ENCODE results near the gene TMEM256. TPM values are rescaled to one million over a fixed set of nuclear protein-coding genes. Genes with fewer than 3 reads are reported as not detected.

The TMEM256 gene
- total RNA-seq, 2 donors from 2014 or later = 64.8 to 88.2 TPM

- H3K27ac Mint-ChIP-seq = no peak overlapping the region
- peaks cover 38% of the 10 kb centered on the region for H3K27me3 Mint-ChIP-seq (ENCODE audit: low read depth)
- DNase-seq (peak; percentile 68 to 72), ATAC-seq (replicated peaks in 1 of 2) (no peak)
- H3K9me3 Mint-ChIP-seq = no peaks in the 10 kb centered on the region
- peaks cover 2 to 6% of the 10 kb centered on the region in 2 donors for H3K36me3 Mint-ChIP-seq (ENCODE audit: insufficient read depth in 2 of 2)
- peak overlapping the region; percentile 90 for H3K4me3 Mint-ChIP-seq
- H3K4me1 Mint-ChIP-seq (ENCODE audit: low read depth) = peaks cover 39% of the 10 kb centered on the region
Observed at GRCh38 chr17:7437950-7438614, 34.2 kb upstream of the TMEM256 start.

GRCh38 chr17:7437369-7437863 lies 33.5 kb upstream of the TMEM256 start:
- peak overlapping the region; percentile 90 to 97 for H3K4me3 Mint-ChIP-seq
- no peak for ATAC-seq (replicated peaks in 1 of 2)
- peaks cover 2 to 6% of the 10 kb centered on the region in 2 donors for H3K36me3 Mint-ChIP-seq (ENCODE audit: insufficient read depth in 2 of 2)
- H3K4me1 Mint-ChIP-seq (ENCODE audit: low read depth) = peaks cover 39% of the 10 kb centered on the region
- peaks cover 34% of the 10 kb centered on the region for H3K27me3 Mint-ChIP-seq (ENCODE audit: low read depth)
- no peaks in the 10 kb centered on the region for H3K9me3 Mint-ChIP-seq
- DNase-seq = no peak
- no peak overlapping the region for H3K27ac Mint-ChIP-seq

GRCh38 chr17:7436556-7437368 lies 32.9 kb upstream of the TMEM256 start:
- Mint-ChIP-seq H3K4me3 (peak overlapping the region; percentile 90 to 97), H3K36me3 (ENCODE audit: insufficient read depth in 2 of 2) (peaks cover 2 to 6% of the 10 kb centered on the region in 2 donors), H3K27me3 (ENCODE audit: low read depth) (peaks cover 27% of the 10 kb centered on the region), H3K9me3 (no peaks in the 10 kb centered on the region), H3K27ac (no peak overlapping the region), H3K4me1 (ENCODE audit: low read depth) (peaks cover 39% of the 10 kb centered on the region)
- DNase-seq = peak; percentile 89 to 90
- ATAC-seq (replicated peaks in 1 of 2) = peak; percentile 79

GRCh38 chr17:7435676-7436555 lies 32.0 kb upstream of the TMEM256 start:
- H3K27ac Mint-ChIP-seq = peak overlapping the region; percentile 82
- H3K36me3 Mint-ChIP-seq (ENCODE audit: insufficient read depth in 2 of 2) = peaks cover 2 to 6% of the 10 kb centered on the region in 2 donors
- peaks cover 20% of the 10 kb centered on the region for H3K27me3 Mint-ChIP-seq (ENCODE audit: low read depth)
- ATAC-seq (replicated peaks in 1 of 2) (peak; percentile 41 to 50), DNase-seq (peak; percentile 71 to 76)
- H3K4me1 Mint-ChIP-seq (ENCODE audit: low read depth) = peaks cover 39% of the 10 kb centered on the region
- H3K9me3 Mint-ChIP-seq = no peaks in the 10 kb centered on the region
- H3K4me3 Mint-ChIP-seq = peak overlapping the region; percentile 90 to 97

GRCh38 chr17:7432296-7432695 lies 28.4 kb upstream of the TMEM256 start:
- Mint-ChIP-seq H3K4me1 (ENCODE audit: low read depth) (peaks cover 12% of the 10 kb centered on the region), H3K9me3 (no peaks in the 10 kb centered on the region), H3K36me3 (ENCODE audit: insufficient read depth in 2 of 2) (no peaks in the 10 kb centered on the region), H3K27ac (no peak overlapping the region), H3K27me3 (ENCODE audit: low read depth) (no peaks in the 10 kb centered on the region), H3K4me3 (no peak overlapping the region)
- ATAC-seq (replicated peaks in 1 of 2) = no peak
- DNase-seq = no peak

DNA sequence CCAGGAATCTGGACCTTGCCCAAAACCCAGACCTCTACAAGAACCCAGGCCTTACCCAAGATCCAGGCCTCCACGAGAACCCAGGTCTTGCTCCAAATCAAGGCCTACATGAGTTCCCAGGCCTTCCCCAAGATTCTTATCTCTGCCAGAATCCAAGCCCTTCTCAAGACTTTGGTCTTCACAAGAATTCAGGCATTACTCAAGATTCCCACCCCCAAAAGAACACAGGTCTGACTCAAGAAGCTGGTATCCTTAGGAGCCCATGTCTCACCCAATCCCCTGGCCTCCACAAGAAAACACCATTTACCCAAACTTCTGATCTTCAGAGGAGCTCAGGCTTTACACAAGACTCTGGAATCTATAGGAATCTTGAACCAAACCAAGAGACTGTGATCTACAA lies 27.3 kb upstream of the TMEM256 start:
- H3K4me1 Mint-ChIP-seq (ENCODE audit: low read depth) = peaks cover 4% of the 10 kb centered on the region
- H3K9me3 Mint-ChIP-seq = no peaks in the 10 kb centered on the region
- ATAC-seq (replicated peaks in 1 of 2) = no peak
- no peaks in the 10 kb centered on the region for H3K36me3 Mint-ChIP-seq (ENCODE audit: insufficient read depth in 2 of 2)
- H3K27ac Mint-ChIP-seq = no peak overlapping the region
- H3K27me3 Mint-ChIP-seq (ENCODE audit: low read depth) = no peaks in the 10 kb centered on the region
- H3K4me3 Mint-ChIP-seq = no peak overlapping the region
- no peak for DNase-seq

DNA sequence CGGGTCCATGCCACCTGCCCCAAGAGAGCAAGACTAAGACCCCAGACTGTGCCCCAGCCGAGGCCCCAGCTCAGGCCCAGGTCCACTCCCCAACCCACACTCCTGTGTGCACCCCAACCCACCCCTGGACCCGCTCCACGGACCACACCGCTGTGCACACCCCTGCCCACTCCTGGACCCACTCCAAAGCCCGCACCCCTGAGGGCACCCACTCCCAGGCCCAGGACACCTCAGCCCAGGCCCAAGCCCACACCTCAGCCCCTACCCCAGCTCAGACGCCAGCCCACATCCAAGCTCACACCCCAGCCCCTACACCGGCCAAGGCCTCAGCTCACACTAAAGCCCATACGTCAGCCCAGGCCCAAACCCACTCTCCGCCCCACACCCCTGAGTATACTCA lies 25.8 kb upstream of the TMEM256 start:
- Mint-ChIP-seq H3K27me3 (ENCODE audit: low read depth) (no peaks in the 10 kb centered on the region), H3K9me3 (no peaks in the 10 kb centered on the region), H3K4me1 (ENCODE audit: low read depth) (no peaks in the 10 kb centered on the region), H3K36me3 (ENCODE audit: insufficient read depth in 2 of 2) (no peaks in the 10 kb centered on the region), H3K4me3 (no peak overlapping the region), H3K27ac (no peak overlapping the region)
- DNase-seq = no peak
- no peak for ATAC-seq (replicated peaks in 1 of 2)

DNA sequence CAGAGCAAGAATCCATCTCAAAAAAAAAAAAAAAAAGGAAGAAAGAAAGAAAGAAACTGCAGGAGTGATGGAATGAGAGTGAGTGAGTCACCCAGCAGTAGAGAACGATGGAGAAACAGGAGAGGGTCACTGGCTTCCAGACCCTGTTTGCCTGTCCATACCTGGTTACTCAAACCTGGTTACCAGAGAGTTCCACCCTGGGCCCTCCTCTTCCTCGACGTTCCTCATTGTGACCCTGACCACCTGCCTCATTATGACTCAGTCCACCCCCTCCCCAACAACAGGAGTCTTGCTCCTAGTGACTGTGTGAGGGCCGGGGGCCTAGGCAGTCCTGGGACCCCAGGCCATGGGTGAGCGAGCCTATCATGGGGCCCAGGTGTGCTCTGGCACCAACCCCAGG lies 24.7 kb upstream of the TMEM256 start, which contains the start of gene SPEM3:
TSS of gene SPEM3 (plus strand) at position 301 of the 400 bp plus-strand sequence. CDS start at position 347, 46 bp downstream.
- H3K4me1 Mint-ChIP-seq (ENCODE audit: low read depth) = no peaks in the 10 kb centered on the region

GRCh38 chr17:7427549-7427948 lies 23.7 kb upstream of the TMEM256 start:
- ATAC-seq (replicated peaks in 1 of 2) (no peak), DNase-seq (no peak)
- no peak overlapping the region for H3K27ac Mint-ChIP-seq
- H3K4me3 Mint-ChIP-seq = no peak overlapping the region
- H3K27me3 Mint-ChIP-seq (ENCODE audit: low read depth) = no peaks in the 10 kb centered on the region
- H3K4me1 Mint-ChIP-seq (ENCODE audit: low read depth) = no peaks in the 10 kb centered on the region
- no peaks in the 10 kb centered on the region for H3K36me3 Mint-ChIP-seq (ENCODE audit: insufficient read depth in 2 of 2)
- no peaks in the 10 kb centered on the region for H3K9me3 Mint-ChIP-seq

More for the DNA sequence above, 24.7 kb upstream of the TMEM256 start, which contains the start of gene SPEM3:
- Mint-ChIP-seq H3K36me3 (ENCODE audit: insufficient read depth in 2 of 2) (no peaks in the 10 kb centered on the region), H3K27me3 (ENCODE audit: low read depth) (no peaks in the 10 kb centered on the region), H3K9me3 (no peaks in the 10 kb centered on the region), H3K4me3 (no peak within 1 kb of the TSS), H3K27ac (no peak within 1 kb of the TSS)
- no peak for ATAC-seq (replicated peaks in 1 of 2)
- DNase-seq = no peak

DNA sequence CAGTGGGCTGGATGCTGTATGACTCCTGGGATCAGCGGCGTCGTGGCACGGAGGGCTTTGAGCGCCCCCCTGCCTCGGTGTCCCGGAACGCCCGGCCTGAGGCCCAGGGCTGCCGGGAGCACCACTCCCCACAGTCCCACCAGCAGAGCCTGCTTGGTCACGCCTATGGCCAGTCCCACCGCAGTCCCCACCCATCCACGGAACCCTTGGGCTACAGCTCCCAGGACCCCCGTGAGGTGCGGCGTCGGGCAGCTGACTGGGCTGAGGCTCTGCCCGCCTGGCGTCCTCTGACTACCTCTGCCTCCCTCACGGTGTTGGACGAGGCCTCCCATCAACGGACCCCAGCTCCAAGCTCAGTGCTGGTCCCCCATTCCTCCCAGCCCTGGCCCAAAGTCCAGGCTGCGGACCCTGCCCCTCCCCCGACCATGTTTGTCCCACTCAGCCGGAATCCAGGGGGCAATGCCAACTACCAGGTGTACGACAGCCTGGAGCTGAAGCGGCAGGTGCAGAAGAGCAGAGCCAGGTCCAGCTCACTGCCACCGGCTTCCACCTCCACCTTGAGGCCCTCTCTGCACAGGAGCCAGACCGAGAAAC lies 23.1 kb upstream of the TMEM256 start:
- H3K36me3 Mint-ChIP-seq (ENCODE audit: insufficient read depth in 2 of 2) = no peaks in the 10 kb centered on the region

DNA sequence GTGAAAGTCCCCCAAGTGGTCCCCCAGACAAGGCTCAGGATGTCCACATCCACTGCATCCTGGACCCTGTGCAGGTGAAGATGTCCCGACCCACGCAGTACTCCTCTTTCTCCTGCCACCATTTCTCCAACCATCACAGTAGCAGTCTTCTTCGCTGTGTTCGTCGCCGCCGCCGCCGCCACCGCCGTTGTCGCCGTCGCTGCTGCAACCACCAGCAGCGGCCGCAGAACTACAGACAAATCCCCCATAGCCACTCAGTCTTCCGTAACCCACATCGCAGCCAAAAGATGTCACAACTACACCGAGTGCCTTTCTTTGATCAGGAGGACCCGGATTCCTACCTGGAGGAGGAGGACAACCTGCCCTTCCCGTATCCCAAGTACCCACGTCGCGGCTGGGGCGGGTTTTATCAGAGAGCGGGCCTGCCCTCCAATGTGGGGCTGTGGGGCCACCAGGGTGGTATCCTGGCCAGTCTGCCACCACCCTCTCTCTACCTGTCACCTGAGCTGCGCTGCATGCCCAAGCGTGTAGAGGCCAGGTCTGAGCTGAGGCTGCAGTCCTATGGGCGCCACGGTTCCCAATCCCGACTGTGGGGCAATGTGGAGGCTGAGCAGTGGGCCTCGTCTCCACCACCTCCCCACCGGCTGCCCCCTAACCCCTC lies 22.4 kb upstream of the TMEM256 start:
- Mint-ChIP-seq H3K9me3 (no peaks in the 10 kb centered on the region), H3K27me3 (ENCODE audit: low read depth) (no peaks in the 10 kb centered on the region), H3K27ac (no peak overlapping the region), H3K4me1 (ENCODE audit: low read depth) (no peaks in the 10 kb centered on the region), H3K4me3 (no peak overlapping the region), H3K36me3 (ENCODE audit: insufficient read depth in 2 of 2) (no peaks in the 10 kb centered on the region)
- ATAC-seq (replicated peaks in 1 of 2) (no peak), DNase-seq (no peak)

More for the DNA sequence above, 23.1 kb upstream of the TMEM256 start:
- ATAC-seq (replicated peaks in 1 of 2) (no peak), DNase-seq (no peak)
- Mint-ChIP-seq H3K27me3 (ENCODE audit: low read depth) (no peaks in the 10 kb centered on the region), H3K4me1 (ENCODE audit: low read depth) (no peaks in the 10 kb centered on the region), H3K4me3 (no peak overlapping the region), H3K27ac (no peak overlapping the region), H3K9me3 (no peaks in the 10 kb centered on the region)

- Mint-ChIP-seq H3K4me1 (ENCODE audit: low read depth) (no peaks in the 10 kb centered on the region), H3K27me3 (ENCODE audit: low read depth) (no peaks in the 10 kb centered on the region), H3K36me3 (ENCODE audit: insufficient read depth in 2 of 2) (no peaks in the 10 kb centered on the region), H3K4me3 (no peak overlapping the region), H3K9me3 (no peaks in the 10 kb centered on the region), H3K27ac (no peak overlapping the region)
- DNase-seq = no peak
- no peak for ATAC-seq (replicated peaks in 1 of 2)
Observed at GRCh38 chr17:7425756-7426155, 21.9 kb upstream of the TMEM256 start.
